ENCODE data around the gene MAK.

Gene MAK

DNA sequence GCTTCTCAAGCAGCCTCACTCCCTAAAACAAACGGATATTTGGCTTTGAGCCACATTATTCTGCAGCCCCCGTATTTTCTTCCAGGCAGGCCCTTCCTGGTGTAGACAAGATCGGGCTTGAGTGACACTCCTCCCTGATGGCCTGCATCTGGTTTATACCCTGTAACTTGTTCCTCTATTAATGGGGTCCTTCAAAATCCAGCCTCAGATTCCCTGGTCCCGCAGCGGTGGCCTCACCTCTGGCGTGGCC is 115.8 kb downstream of the MAK start:
- no peak for TF ChIP-seq POLR2AphosphoS5 (IDR thresholded peaks at IDR 0.05; ENCODE audit: low read depth, low read length)
- no peak for TF ChIP-seq SIN3A (IDR thresholded peaks at IDR 0.05; ENCODE audit: borderline replicate concordance, insufficient read depth, low read length)
- no peak for TF ChIP-seq FOXP2 (optimal IDR thresholded peaks at IDR 0.05; ENCODE audit: borderline replicate concordance, extremely low read depth, extremely low read length, insufficient read depth)
- no peak for TF ChIP-seq REST (IDR thresholded peaks at IDR 0.05; ENCODE audit: insufficient read depth in 1 of 2, low read depth in 2 of 2, low read length in 2 of 2)
- no peak for TF ChIP-seq TAF1 (IDR thresholded peaks at IDR 0.05; ENCODE audit: borderline replicate concordance, insufficient read depth, low read length)

- TF ChIP-seq SIN3A (IDR thresholded peaks at IDR 0.05; ENCODE audit: borderline replicate concordance, insufficient read depth, low read length), result no peak
- no peak for TF ChIP-seq REST (IDR thresholded peaks at IDR 0.05; ENCODE audit: insufficient read depth in 1 of 2, low read depth in 2 of 2, low read length in 2 of 2)
- TF ChIP-seq FOXP2 (optimal IDR thresholded peaks at IDR 0.05; ENCODE audit: borderline replicate concordance, extremely low read depth, extremely low read length, insufficient read depth), result no peak
- no peak for TF ChIP-seq TAF1 (IDR thresholded peaks at IDR 0.05; ENCODE audit: borderline replicate concordance, insufficient read depth, low read length)
- no peak for TF ChIP-seq POLR2AphosphoS5 (IDR thresholded peaks at IDR 0.05; ENCODE audit: low read depth, low read length)
Observed at GRCh38 chr6:10721850-10722569, 116.3 kb downstream of the MAK start.

DNA sequence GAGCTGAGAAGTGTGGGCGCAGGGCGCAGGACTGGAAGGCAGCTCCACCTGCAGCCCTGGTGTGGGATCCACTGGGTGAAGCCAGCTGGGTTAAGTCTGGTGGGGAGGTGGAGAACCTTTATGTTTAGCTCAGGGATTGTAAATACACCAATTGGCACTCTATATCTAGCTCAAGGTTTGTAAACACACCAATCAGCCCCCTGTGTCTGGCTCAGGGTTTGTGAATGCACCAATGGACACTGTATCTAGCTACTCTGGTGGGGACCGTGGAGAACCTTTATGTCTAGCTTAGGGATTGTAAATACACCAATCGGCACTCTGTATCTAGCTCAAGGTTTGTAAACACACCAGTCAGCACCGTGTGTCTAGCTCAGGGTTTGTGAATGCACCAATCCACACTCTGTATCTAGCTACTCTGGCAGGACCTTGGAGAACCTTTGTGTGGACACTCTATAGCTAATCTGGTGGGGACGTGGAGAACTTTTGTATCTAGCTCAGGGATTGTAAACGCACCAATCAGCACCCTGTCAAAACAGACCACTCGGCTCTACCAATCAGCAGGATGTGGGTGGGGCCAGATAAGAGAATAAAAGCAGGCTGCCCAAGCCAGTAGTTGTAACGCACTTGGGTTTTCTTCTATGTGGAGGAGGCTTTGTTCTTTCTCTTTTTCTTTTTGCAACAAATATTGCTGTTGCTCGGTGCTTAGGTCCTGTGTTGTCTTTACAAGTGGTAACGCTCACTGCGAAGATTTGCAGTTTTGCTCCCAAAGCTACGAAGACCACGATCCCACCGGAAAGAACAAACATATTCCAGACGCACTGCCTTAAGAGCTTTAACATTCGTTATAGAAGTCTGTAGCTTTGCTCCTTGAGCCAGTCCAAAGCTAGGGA is 117.1 kb downstream of the MAK start:
- peak; percentile 64; the same call in 1 of the 2 replicates for TF ChIP-seq POLR2AphosphoS5 (IDR thresholded peaks at IDR 0.05; ENCODE audit: low read depth, low read length)

DNA sequence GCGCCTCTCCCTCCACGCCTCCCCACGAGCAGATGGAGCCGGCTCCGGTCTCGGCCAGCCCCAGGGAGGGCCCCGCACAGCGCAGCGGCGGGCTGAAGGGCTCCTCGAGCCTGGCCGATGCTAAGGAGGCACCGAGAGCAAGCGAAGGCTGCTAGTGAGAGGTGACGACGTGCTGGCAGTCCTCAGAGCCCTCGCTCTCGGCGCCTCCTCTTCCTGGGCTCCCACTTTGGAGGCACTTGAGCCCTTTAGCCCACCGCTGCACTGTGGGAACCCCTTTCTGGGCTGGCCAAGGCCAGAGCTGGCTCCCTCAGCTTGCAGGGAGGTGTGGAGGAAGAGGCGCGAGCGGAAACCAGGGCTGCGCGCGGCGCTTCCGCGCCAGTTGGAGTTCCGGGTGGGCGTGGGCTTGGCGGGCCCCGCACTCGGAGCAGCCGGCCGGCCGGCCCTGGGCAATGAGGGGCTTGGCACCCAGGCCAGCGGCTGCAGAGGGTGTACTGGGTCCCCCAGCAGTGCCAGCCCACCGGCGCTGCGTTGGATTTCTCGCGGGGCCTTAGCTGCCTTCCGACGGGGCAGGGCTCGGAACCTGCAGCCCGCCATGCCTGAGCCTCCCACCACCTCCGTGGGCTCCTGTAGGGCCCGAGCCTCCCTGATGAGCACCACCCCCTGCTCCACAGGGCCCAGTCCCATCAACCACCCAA is 117.9 kb downstream of the MAK start:
- peak; percentile 44; the same call in 1 of the 2 replicates for TF ChIP-seq POLR2AphosphoS5 (IDR thresholded peaks at IDR 0.05; ENCODE audit: low read depth, low read length)
- no peak for TF ChIP-seq FOXP2 (optimal IDR thresholded peaks at IDR 0.05; ENCODE audit: borderline replicate concordance, extremely low read depth, extremely low read length, insufficient read depth)

DNA sequence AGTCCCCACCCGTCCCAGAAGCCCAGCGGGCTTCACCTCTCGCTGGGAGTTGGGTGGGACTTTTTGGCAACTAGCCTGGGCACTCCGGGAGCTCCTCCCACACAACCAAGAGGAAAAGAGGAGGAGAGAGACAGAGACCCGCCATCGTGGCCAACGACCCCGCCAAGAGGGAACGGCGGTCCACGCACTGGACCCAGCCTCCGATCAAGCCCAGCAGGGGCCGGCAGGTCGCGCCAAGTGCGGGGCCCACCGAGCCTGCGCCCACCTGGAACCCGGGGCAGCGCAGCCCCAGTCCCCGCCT is 118.4 kb downstream of the MAK start:
- TF ChIP-seq FOXP2 (optimal IDR thresholded peaks at IDR 0.05; ENCODE audit: borderline replicate concordance, extremely low read depth, extremely low read length, insufficient read depth) (no peak), TAF1 (IDR thresholded peaks at IDR 0.05; ENCODE audit: borderline replicate concordance, insufficient read depth, low read length) (no peak), POLR2AphosphoS5 (IDR thresholded peaks at IDR 0.05; ENCODE audit: low read depth, low read length) (no peak), REST (IDR thresholded peaks at IDR 0.05; ENCODE audit: insufficient read depth in 1 of 2, low read depth in 2 of 2, low read length in 2 of 2) (no peak), SIN3A (IDR thresholded peaks at IDR 0.05; ENCODE audit: borderline replicate concordance, insufficient read depth, low read length) (no peak)

Data from PFSK-1 (cell line).